Activated B cell treated with CpG ODN at 0.5 μM for 24 hours (primary cell): ENCODE results near the gene AGAP2. TPM values are rescaled to one million over a fixed set of nuclear protein-coding genes. Genes with fewer than 3 reads are reported as not detected.

Experiments used
- ATAC-seq: fragments of 200-7000 bp; cut with Tn5 transposase; one replicate; pipeline ENCODE4 v1.10.0; 2021; ENCODE audit warnings: low read depth, mild to moderate bottlenecking, moderate library complexity
- CTCF ChIA-PET: fragments of 350-600 bp; sonication (Branson Sonifier 250); formaldehyde crosslinking; loops from one replicate; lab custom pipeline; 2021; ENCODE audit warnings: antibody characterized with exemption; lab: Charles Lee
- POLR2A ChIA-PET: fragments of 350-600 bp; sonication (Branson Sonifier 250); formaldehyde crosslinking; loops from one replicate; lab custom pipeline; 2021; ENCODE audit warnings: antibody characterized with exemption; lab: Charles Lee
- DNase-seq: peaks from one replicate; pipeline ENCODE4 v3.0.0; 2022
- H3K27ac Mint-ChIP-seq: one replicate; pipeline ENCODE4 v1.8.0; 2020; ENCODE audit warnings: mixed read lengths
- H3K27me3 Mint-ChIP-seq: one replicate; pipeline ENCODE4 v1.8.0; 2021; ENCODE audit warnings: mixed read lengths
- H3K36me3 Mint-ChIP-seq: one replicate; pipeline ENCODE4 v1.8.0; 2021; ENCODE audit warnings: low read depth, mixed read lengths
- H3K4me1 Mint-ChIP-seq: one replicate; pipeline ENCODE4 v1.8.0; 2021; ENCODE audit warnings: mixed read lengths
- H3K4me3 Mint-ChIP-seq: one replicate; pipeline ENCODE4 v1.8.0; 2020; ENCODE audit warnings: mild to moderate bottlenecking, mixed read lengths
- H3K9me3 Mint-ChIP-seq: one replicate; pipeline ENCODE4 v1.8.0; 2020; ENCODE audit warnings: mixed read lengths
- CTCF ChIP-seq: fragments of 200-600 bp; IDR thresholded peaks from one replicate; pipeline ENCODE4 v1.8.0; 2022; ENCODE audit warnings: antibody characterized with exemption, mild to moderate bottlenecking
- intact Hi-C: fragments of 100-400 bp; cut with micrococcal nuclease; formaldehyde crosslinking; loops from one replicate; pipeline ENCODE4 v1.15.1; 2024
- total RNA-seq: library from RNA; stranded (reverse); gene quantifications from 2 replicates; pipeline ENCODE4 v1.2.3, GENCODE V29; 2022

AGAP2 gene
- total RNA-seq, 1 donor from 2014 or later: 18.5 TPM

GRCh38 chr12:57740656-57741412 lies 2.3 kb upstream of the AGAP2 start:
- Mint-ChIP-seq H3K4me1 (peaks cover 53% of the 10 kb centered on the region), H3K9me3 (no peaks in the 10 kb centered on the region), H3K36me3 (peaks cover 20% of the 10 kb centered on the region), H3K27ac (peak overlapping the region; percentile 90), H3K4me3 (peak overlapping the region; percentile 88), H3K27me3 (no peaks in the 10 kb centered on the region)
- CTCF ChIA-PET: interaction anchor here (0.6 to 1.4 kb wide), 6 partner anchors 19 to 158 kb away, joined by 3 to 8 read pairs (median 3); no protein-coding TSS in a partner anchor
- intact Hi-C loops: loop anchor here (5.0 kb wide), 1 partner anchor 284 kb away; the partner anchor contains the start of genes GLI1 and INHBE
- ATAC-seq (peak; percentile 25), DNase-seq (no peak)
- no peak for TF ChIP-seq CTCF
- POLR2A ChIA-PET: interaction anchor here (0.6 to 1.8 kb wide), 3 partner anchors 7 to 16 kb away, joined by 3 to 11 read pairs (median 6); no protein-coding TSS in a partner anchor

- Mint-ChIP-seq H3K36me3 (peaks cover 22% of the 10 kb centered on the region), H3K9me3 (no peaks in the 10 kb centered on the region), H3K4me1 (peaks cover 46% of the 10 kb centered on the region), H3K4me3 (no peak overlapping the region), H3K27me3 (no peaks in the 10 kb centered on the region), H3K27ac (peak overlapping the region; percentile 90)
- no peak for ATAC-seq
- intact Hi-C loops: loop anchor here (5.0 kb wide), 1 partner anchor 283 kb away; the partner anchor contains the start of genes GLI1 and INHBE
- DNase-seq: no peak
- ChIA-PET CTCF (interaction anchor here (1.1 kb wide), 1 partner anchor 157 kb away, joined by 3 read pairs; no protein-coding TSS in a partner anchor), POLR2A (no interaction called here)
- TF ChIP-seq CTCF: no peak
Observed at GRCh38 chr12:57739914-57740538, 1.5 kb upstream of the AGAP2 start.

DNA sequence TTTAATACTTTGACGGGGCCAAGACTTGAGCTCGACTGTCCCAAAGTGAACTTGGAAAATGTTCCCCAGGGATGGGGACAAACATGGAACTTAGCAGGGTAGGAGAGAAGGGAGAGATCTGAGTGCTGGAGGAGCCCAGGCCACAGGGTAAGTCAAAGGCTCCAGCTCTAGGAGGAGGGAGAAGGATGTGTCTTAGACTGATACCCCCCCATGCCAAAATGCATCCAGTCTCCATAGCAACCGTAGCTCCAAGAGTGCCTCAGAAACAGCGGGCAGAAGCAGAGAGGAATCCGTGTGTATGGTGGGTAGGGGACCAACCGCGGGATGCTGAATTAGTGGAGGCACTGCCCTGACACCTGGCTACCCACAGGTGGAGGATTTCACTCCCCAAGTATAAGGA lies 845 bp upstream of the AGAP2 start:
- ChIA-PET POLR2A (no interaction called here), CTCF (no interaction called here)
- H3K4me3 Mint-ChIP-seq: peak overlapping the region; percentile 0
- ATAC-seq (no peak), DNase-seq (no peak)
- H3K27ac Mint-ChIP-seq: no peak overlapping the region
- peaks cover 22% of the 10 kb centered on the region for H3K36me3 Mint-ChIP-seq
- H3K27me3 Mint-ChIP-seq: no peaks in the 10 kb centered on the region
- TF ChIP-seq CTCF: no peak
- H3K9me3 Mint-ChIP-seq: no peaks in the 10 kb centered on the region
- peaks cover 41% of the 10 kb centered on the region for H3K4me1 Mint-ChIP-seq
- intact Hi-C loops: no loop called here

DNA sequence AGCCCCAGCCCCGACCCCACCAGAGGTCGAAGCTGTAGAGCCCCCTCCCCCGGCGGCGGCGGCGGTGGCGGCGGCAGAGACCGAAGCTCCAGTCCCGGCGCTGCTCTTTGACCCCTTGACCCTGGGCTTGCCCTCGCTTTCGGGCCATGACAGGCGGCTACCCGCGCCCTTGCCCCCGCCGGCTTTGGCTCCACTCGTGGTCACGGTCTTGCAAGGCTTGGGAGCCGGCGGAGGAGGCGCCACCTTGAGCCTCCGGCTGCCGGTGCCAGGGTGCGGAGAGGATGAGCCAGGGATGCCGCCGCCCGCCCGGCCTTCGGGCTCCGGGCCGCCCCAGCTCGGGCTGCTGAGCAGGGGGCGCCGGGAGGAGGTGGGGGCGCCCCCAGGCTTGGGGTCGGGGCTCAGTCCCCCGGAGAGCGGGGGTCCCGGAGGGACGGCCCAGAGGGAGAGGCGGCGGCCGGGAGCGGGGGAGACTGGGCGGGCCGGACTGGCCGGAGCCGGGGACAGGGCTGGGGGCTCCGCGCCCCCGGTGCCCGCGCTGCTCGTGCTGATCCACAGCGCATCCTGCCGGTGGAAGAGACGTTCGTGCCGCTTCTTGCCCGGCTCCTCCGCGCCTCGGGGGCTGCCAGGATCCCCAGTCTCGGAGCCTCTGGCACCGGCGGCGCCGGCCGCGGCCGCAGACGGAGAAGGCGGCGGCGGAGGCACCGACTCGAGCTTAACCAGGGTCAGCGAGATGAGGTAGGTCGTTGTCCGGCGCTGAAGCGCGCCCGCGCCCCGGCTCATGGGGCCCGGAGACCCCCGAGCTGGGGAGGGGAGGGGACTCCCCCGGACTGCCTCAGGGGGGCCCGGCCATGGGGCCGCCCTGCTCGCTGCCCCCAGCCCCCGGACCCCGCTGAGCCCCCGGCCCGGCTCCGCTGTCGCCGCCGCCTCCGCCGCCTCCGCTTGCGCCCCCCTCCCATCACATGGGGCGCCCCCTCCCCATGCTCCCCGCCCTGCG lies 778 bp downstream of the AGAP2 start:
- H3K27me3 Mint-ChIP-seq: no peaks in the 10 kb centered on the region
- POLR2A ChIA-PET: no interaction called here
- ATAC-seq: no peak
- no peak for TF ChIP-seq CTCF
- H3K9me3 Mint-ChIP-seq: no peaks in the 10 kb centered on the region
- intact Hi-C loops: no loop called here
- no peak for DNase-seq
- peaks cover 33% of the 10 kb centered on the region for H3K4me1 Mint-ChIP-seq
- peaks cover 36% of the 10 kb centered on the region for H3K36me3 Mint-ChIP-seq
- no peak overlapping the region for H3K4me3 Mint-ChIP-seq
- H3K27ac Mint-ChIP-seq: no peak overlapping the region
- CTCF ChIA-PET: no interaction called here
